HFFc6 (cell line): ENCODE measurements around the gene PWP2. TPM values are rescaled to one million over a fixed set of nuclear protein-coding genes. Genes with fewer than 3 reads are reported as not detected.
A peak's percentile ranks its signal among the peaks of the same experiment; 100 is the strongest.

ENCODE experiments used
- DNase-seq: peaks from one replicate; pipeline ENCODE4 v3.0.0-alpha.2; 2018
- H3K27ac Mint-ChIP-seq: 2 replicates; pipeline ENCODE4 v1.8.0; 2020; ENCODE audit warnings: mild to moderate bottlenecking, mixed read lengths
- H3K27me3 Mint-ChIP-seq: 2 replicates; pipeline ENCODE4 v1.8.0; 2021; ENCODE audit warnings: mild to moderate bottlenecking, moderate library complexity, mixed read lengths; ENCODE audit not compliant: insufficient read depth
- H3K36me3 Mint-ChIP-seq: 2 replicates; pipeline ENCODE4 v1.8.0; 2021; ENCODE audit warnings: low read depth, mixed read lengths
- H3K4me1 Mint-ChIP-seq: 2 replicates; pipeline ENCODE4 v1.8.0; 2020; ENCODE audit warnings: low read depth, mixed read lengths
- H3K4me3 Mint-ChIP-seq: 2 replicates; pipeline ENCODE4 v1.8.0; 2020; ENCODE audit warnings: mild to moderate bottlenecking, moderate library complexity, mixed read lengths
- H3K9me3 Mint-ChIP-seq: 2 replicates; pipeline ENCODE4 v1.8.0; 2020; ENCODE audit warnings: mild to moderate bottlenecking, mixed read lengths
- total RNA-seq, 6 experiments: library from RNA; stranded (reverse); fragmentation: NEBNext Ultra II Directional; extraction: Animal tissue kit (Norgen Biotek cat#: 25700); gene quantifications; 2 replicates in 1 of 6; 3 replicates in 5 of 6; pipeline ENCODE4 v1.2.3, GENCODE V29; 2021
- TF ChIP-seq, protein P1 (sequence below): fragments of 200-600 bp; sonication (generic); IDR thresholded peaks from 2 replicates; pipeline ENCODE4 v1.5.0; 2021; ENCODE audit warnings: antibody characterized with exemption, mild to moderate bottlenecking

PWP2 gene
- total RNA-seq, 6 experiments from 2014 or later: 13.7 to 20.0 (median 16.6) TPM

DNA sequence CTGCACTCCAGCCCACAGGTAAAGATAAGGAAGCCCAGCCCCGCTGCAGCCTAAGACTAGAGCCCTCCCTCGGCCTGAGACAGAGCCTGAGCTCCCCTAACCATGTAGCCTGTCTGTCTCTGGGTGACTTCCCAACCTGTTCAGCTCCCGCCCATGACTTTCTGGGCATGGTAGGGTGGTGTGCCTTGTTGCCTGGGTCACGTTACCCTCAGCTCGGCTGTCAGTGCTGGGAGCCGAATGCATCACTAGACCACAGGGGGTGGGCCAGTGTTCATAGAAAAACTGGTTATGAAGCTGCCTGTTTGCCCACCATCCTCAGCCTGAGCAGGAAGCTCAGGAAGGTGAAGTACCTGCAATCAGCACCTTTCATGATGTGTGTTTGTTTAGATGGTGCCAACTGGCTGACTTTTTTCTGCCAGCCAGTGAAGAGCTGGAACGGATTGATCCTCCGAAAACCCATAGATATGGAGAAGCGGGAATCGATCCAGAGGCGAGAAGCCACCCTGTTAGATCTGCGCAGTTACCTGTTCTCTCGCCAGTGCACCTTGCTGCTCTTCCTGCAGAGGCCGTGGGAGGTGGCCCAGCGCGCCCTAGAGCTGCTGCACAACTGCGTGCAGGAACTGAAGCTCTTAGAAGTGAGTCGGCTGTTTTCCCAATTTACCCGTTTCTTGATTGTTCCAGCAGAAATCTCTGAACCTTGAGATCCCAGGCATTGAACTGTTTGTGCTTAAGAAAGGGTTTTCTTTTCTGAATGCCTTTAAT lies 43.9 kb upstream of the PWP2 start:
- TF ChIP-seq, protein P1, sequence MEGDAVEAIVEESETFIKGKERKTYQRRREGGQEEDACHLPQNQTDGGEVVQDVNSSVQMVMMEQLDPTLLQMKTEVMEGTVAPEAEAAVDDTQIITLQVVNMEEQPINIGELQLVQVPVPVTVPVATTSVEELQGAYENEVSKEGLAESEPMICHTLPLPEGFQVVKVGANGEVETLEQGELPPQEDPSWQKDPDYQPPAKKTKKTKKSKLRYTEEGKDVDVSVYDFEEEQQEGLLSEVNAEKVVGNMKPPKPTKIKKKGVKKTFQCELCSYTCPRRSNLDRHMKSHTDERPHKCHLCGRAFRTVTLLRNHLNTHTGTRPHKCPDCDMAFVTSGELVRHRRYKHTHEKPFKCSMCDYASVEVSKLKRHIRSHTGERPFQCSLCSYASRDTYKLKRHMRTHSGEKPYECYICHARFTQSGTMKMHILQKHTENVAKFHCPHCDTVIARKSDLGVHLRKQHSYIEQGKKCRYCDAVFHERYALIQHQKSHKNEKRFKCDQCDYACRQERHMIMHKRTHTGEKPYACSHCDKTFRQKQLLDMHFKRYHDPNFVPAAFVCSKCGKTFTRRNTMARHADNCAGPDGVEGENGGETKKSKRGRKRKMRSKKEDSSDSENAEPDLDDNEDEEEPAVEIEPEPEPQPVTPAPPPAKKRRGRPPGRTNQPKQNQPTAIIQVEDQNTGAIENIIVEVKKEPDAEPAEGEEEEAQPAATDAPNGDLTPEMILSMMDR: no peak
- Mint-ChIP-seq H3K4me3 (no peak overlapping the region), H3K27ac (no peak overlapping the region), H3K36me3 (peaks cover 2% of the 10 kb centered on the region; the same call in 1 of the 2 replicates), H3K9me3 (no peaks in the 10 kb centered on the region), H3K27me3 (peaks cover 3% of the 10 kb centered on the region), H3K4me1 (no peaks in the 10 kb centered on the region)
- no peak for DNase-seq

DNA sequence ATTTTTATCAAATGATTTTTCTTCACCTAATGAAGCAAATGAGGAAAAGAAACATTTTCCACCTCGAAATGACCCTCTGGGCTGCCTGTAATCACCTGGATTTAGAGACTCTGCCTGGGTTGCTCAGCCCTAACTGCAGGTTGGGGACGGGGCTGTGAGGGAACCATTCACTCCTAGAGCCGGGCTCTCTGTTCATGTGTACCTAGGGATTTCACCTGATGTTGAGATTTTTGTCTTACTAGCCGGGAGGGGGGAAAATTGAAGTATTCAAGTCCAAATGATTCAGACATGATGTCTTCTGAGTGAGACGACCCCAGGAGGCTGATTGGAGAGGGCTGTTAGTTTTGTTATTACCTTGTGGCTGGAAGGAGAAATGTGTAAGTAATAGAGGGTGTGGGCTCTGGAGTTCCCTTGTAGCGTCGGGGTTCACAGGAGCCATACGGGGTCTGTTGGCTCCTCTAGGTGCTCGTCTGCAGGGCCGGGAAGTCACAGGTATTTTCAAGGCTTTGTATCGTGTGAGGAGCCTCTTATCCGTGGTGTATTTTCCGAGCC lies 42.3 kb upstream of the PWP2 start:
- Mint-ChIP-seq H3K27me3 (peaks cover 3% of the 10 kb centered on the region), H3K27ac (no peak overlapping the region)
- TF ChIP-seq, protein P1: no peak

DNA sequence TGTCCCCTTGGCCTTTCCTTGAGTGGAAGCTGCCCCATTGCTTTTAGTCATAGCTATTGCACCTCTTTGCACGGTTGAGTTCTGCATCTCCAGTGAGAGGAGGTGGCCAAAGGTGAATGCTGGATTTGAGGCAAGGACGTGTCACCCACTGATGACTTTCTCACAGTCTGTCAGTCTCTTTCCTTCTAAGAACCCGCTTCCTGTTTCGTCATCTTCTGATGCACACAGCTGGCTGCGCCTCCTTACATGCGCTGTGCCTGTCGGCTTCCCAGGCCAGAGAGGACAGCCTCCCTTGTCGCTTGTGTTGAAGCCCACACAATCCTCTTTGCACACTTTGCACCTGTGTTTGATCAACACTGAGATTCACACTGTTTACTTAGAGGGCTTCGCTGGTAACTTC lies 41.8 kb upstream of the PWP2 start:
- peaks cover 6% of the 10 kb centered on the region; the same call in 1 of the 2 replicates for H3K36me3 Mint-ChIP-seq

More for the DNA sequence above, 42.3 kb upstream of the PWP2 start:
- H3K36me3 Mint-ChIP-seq: peaks cover 6% of the 10 kb centered on the region; the same call in 1 of the 2 replicates
- H3K4me3 Mint-ChIP-seq: no peak overlapping the region
- H3K9me3 Mint-ChIP-seq: no peaks in the 10 kb centered on the region
- no peaks in the 10 kb centered on the region for H3K4me1 Mint-ChIP-seq
- no peak for DNase-seq

DNA sequence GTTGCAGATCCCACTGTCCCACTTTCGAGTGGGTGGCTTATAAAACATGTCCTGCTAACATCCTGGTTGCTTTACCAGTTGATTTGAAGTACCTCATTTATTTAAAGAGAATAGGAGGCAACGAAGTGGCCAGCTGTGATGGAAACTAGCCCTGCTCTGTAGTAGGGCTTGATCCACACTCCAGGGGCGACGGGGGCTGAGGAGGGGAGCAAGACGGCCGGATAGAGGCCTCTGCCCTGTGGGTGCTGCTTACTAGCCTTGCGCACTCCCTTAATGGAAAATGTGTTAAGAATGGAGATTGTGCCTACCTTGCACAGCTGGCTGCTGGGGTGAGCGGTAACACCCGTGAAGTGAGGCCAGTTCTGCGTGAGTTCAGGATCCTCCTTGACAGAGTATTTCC lies 41.1 kb upstream of the PWP2 start:
- no peaks in the 10 kb centered on the region for H3K9me3 Mint-ChIP-seq
- no peak overlapping the region for H3K4me3 Mint-ChIP-seq
- H3K27ac Mint-ChIP-seq: no peak overlapping the region
- peaks cover 3% of the 10 kb centered on the region for H3K27me3 Mint-ChIP-seq
- H3K4me1 Mint-ChIP-seq: no peaks in the 10 kb centered on the region
- DNase-seq: no peak
- TF ChIP-seq, protein P1: no peak
- peaks cover 6% of the 10 kb centered on the region; the same call in 1 of the 2 replicates for H3K36me3 Mint-ChIP-seq

More for the DNA sequence above, 41.8 kb upstream of the PWP2 start:
- TF ChIP-seq, protein P1: no peak
- no peak for DNase-seq
- H3K27me3 Mint-ChIP-seq: peaks cover 3% of the 10 kb centered on the region
- H3K4me1 Mint-ChIP-seq: no peaks in the 10 kb centered on the region
- no peak overlapping the region for H3K27ac Mint-ChIP-seq
- H3K4me3 Mint-ChIP-seq: no peak overlapping the region
- no peaks in the 10 kb centered on the region for H3K9me3 Mint-ChIP-seq

DNA sequence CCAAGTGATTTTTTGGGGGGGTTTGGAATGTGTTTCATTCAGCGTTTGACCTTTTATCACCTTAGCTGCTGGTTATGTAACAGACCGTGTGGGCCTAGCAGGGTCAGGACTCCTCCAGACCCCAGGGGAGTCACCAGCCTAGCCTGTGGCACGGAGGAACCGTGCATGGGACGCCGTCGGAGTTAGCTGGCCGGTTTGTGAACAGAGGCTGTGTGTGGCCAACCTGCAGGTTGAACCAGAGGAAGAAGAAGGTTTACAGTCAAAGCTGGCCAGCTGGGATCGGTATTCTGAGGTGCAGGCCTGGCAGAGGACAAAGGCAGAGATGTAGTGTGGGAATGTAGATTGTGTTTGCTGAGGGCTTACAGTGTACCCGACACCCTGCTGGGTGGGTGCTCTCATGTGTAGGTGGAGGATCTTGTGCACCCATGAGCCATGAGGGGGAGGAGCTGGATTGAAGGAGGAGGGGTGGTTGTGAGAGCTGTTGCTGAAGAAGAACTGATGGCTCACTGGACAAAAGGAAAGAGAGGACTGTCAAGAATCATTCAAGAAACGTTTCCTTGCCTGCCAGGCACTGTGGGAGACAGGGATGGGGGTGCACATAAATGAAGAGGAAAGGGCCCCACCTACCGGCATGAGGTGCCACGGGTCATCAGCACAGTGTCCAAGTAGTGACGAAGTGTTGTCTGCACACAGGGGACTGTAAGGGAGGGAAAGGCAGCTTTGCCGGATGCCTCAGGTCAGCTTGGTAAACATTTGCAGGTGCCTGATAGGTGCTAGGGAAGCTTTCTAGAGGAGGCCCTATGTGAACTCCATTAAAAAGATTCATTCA lies 40.0 kb upstream of the PWP2 start:
- Mint-ChIP-seq H3K27ac (peak overlapping the region; percentile 4; the same call in 1 of the 2 replicates), H3K27me3 (peaks cover 3% of the 10 kb centered on the region), H3K4me3 (no peak overlapping the region), H3K9me3 (no peaks in the 10 kb centered on the region), H3K4me1 (no peaks in the 10 kb centered on the region), H3K36me3 (peaks cover 6% of the 10 kb centered on the region; the same call in 1 of the 2 replicates)
- no peak for DNase-seq
- TF ChIP-seq, protein P1: no peak; the same call in 1 of the 2 replicates
